ENCODE data around the gene SLC6A8.

DNA sequence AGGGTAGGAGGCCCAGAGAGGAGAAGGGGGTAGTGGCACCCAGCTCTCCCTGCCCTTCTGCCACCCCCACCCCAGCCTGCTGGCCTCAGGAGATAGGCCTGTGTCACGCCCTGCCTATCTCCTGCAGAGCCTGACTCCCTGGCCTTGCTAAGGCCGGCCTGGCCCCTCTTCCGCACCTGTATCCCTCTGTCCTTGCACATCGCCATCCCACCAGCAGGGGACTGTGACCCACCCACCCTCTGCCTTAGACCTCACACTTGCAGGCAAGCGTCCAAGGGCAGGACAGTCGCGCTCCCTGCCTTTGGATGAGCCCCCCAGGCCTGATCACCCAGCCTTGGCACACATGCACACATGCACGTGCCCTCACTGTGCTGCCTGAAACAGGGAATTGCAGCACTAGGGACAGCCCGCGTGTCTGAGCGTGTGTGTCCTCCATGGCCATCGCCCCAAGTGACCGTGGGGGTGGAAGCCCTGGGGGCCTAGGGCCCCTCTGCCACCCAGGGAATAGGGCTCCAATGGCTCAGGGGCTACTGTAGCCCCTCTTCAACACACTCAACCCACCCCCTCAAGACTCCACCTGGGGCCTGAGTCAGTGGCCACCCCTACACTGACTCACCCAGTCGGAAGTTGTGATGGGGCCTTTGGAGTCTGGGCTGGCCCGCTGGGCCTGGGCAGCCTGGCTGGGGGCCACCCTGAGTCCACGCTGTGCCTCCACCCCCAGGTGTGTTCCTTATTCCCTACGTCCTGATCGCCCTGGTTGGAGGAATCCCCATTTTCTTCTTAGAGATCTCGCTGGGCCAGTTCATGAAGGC lies 2.1 kb downstream of the SLC6A8 start:
- TF ChIP-seq POLR2A (IDR thresholded peaks at IDR 0.05) = no peak
- TF ChIP-seq, protein P1, sequence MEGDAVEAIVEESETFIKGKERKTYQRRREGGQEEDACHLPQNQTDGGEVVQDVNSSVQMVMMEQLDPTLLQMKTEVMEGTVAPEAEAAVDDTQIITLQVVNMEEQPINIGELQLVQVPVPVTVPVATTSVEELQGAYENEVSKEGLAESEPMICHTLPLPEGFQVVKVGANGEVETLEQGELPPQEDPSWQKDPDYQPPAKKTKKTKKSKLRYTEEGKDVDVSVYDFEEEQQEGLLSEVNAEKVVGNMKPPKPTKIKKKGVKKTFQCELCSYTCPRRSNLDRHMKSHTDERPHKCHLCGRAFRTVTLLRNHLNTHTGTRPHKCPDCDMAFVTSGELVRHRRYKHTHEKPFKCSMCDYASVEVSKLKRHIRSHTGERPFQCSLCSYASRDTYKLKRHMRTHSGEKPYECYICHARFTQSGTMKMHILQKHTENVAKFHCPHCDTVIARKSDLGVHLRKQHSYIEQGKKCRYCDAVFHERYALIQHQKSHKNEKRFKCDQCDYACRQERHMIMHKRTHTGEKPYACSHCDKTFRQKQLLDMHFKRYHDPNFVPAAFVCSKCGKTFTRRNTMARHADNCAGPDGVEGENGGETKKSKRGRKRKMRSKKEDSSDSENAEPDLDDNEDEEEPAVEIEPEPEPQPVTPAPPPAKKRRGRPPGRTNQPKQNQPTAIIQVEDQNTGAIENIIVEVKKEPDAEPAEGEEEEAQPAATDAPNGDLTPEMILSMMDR (IDR thresholded peaks at IDR 0.05) = no peak
